ENCODE measurements around the gene SH3BP4. TPM values are rescaled to one million over a fixed set of nuclear protein-coding genes. Genes with fewer than 3 reads are reported as not detected.

SH3BP4 gene
- total RNA-seq, 1 donor from 2014 or later, result 51.9 TPM

GRCh38 chr2:234931371-234931770, 20.4 kb upstream of the SH3BP4 start:
- H3K27me3 Mint-ChIP-seq (ENCODE audit: low read depth), result peaks cover 3% of the 10 kb centered on the region
- no peaks in the 10 kb centered on the region for H3K4me1 Mint-ChIP-seq (ENCODE audit: low read depth)
- H3K9me3 Mint-ChIP-seq (ENCODE audit: low read depth), result no peaks in the 10 kb centered on the region
- TF ChIP-seq CTCF (IDR thresholded peaks at IDR 0.05), result no peak
- H3K27ac Mint-ChIP-seq (ENCODE audit: unreplicated experiment), result no peak overlapping the region
- no peak for DNase-seq (ENCODE audit: low spot score)
- no peak overlapping the region for H3K4me3 Mint-ChIP-seq (ENCODE audit: unreplicated experiment)
- H3K36me3 Mint-ChIP-seq (ENCODE audit: low read depth), result no peaks in the 10 kb centered on the region

GRCh38 chr2:234932591-234933168, 19.1 kb upstream of the SH3BP4 start:
- H3K9me3 Mint-ChIP-seq (ENCODE audit: low read depth), result no peaks in the 10 kb centered on the region
- DNase-seq (ENCODE audit: low spot score), result no peak
- H3K27ac Mint-ChIP-seq (ENCODE audit: unreplicated experiment), result no peak overlapping the region
- peaks cover 11% of the 10 kb centered on the region for H3K27me3 Mint-ChIP-seq (ENCODE audit: low read depth)
- no peaks in the 10 kb centered on the region for H3K4me1 Mint-ChIP-seq (ENCODE audit: low read depth)
- H3K36me3 Mint-ChIP-seq (ENCODE audit: low read depth), result no peaks in the 10 kb centered on the region
- TF ChIP-seq CTCF (IDR thresholded peaks at IDR 0.05), result no peak
- H3K4me3 Mint-ChIP-seq (ENCODE audit: unreplicated experiment), result no peak overlapping the region

GRCh38 chr2:234935311-234935710, 16.5 kb upstream of the SH3BP4 start:
- DNase-seq (ENCODE audit: low spot score), result no peak
- Mint-ChIP-seq H3K36me3 (ENCODE audit: low read depth) (no peaks in the 10 kb centered on the region), H3K4me1 (ENCODE audit: low read depth) (no peaks in the 10 kb centered on the region), H3K9me3 (ENCODE audit: low read depth) (no peaks in the 10 kb centered on the region), H3K4me3 (ENCODE audit: unreplicated experiment) (no peak overlapping the region), H3K27ac (ENCODE audit: unreplicated experiment) (no peak overlapping the region), H3K27me3 (ENCODE audit: low read depth) (peaks cover 11% of the 10 kb centered on the region)
- TF ChIP-seq CTCF (IDR thresholded peaks at IDR 0.05), result no peak

GRCh38 chr2:234939576-234939975, 12.2 kb upstream of the SH3BP4 start:
- H3K27ac Mint-ChIP-seq (ENCODE audit: unreplicated experiment), result no peak overlapping the region
- H3K4me3 Mint-ChIP-seq (ENCODE audit: unreplicated experiment), result no peak overlapping the region

GRCh38 chr2:234939996-234940395, 11.8 kb upstream of the SH3BP4 start:
- H3K27me3 Mint-ChIP-seq (ENCODE audit: low read depth), result peaks cover 8% of the 10 kb centered on the region
- H3K4me1 Mint-ChIP-seq (ENCODE audit: low read depth), result no peaks in the 10 kb centered on the region
- no peak overlapping the region for H3K4me3 Mint-ChIP-seq (ENCODE audit: unreplicated experiment)
- TF ChIP-seq CTCF (IDR thresholded peaks at IDR 0.05), result no peak
- no peak for DNase-seq (ENCODE audit: low spot score)
- peaks cover 9% of the 10 kb centered on the region for H3K9me3 Mint-ChIP-seq (ENCODE audit: low read depth)
- H3K36me3 Mint-ChIP-seq (ENCODE audit: low read depth), result no peaks in the 10 kb centered on the region
- H3K27ac Mint-ChIP-seq (ENCODE audit: unreplicated experiment), result no peak overlapping the region

More at GRCh38 chr2:234939576-234939975, 12.2 kb upstream of the SH3BP4 start:
- no peaks in the 10 kb centered on the region for H3K36me3 Mint-ChIP-seq (ENCODE audit: low read depth)
- peaks cover 8% of the 10 kb centered on the region for H3K27me3 Mint-ChIP-seq (ENCODE audit: low read depth)
- no peak for TF ChIP-seq CTCF (IDR thresholded peaks at IDR 0.05)
- no peak for DNase-seq (ENCODE audit: low spot score)
- peaks cover 9% of the 10 kb centered on the region for H3K9me3 Mint-ChIP-seq (ENCODE audit: low read depth)
- H3K4me1 Mint-ChIP-seq (ENCODE audit: low read depth), result no peaks in the 10 kb centered on the region
